Heart left ventricle (tissue), 13 donors: ENCODE measurements around the gene TP53AIP1.

Experiments used
- CTCF ChIP-seq, 12 donors: fragments of 200-600 bp; sonication (generic) in 4 of 12; IDR thresholded peaks; one replicate each; pipeline versions ENCODE4 v1.5.0 to v1.8.0; 2018 to 2022; ENCODE audit warnings: antibody characterized with exemption in 12 of 12, mild to moderate bottlenecking in 5 of 12
- POLR2A ChIP-seq, 2 donors: fragments of 450-650 bp; IDR thresholded peaks; one replicate each; pipeline ENCODE4 v1.6.1; 2017; ENCODE audit warnings: antibody characterized with exemption in 2 of 2, mild to moderate bottlenecking in 2 of 2, moderate library complexity in 2 of 2
- donor health status: ischemic (EF 13 %, LVEDD 7.1; RV severe dilation, severe dysfunction).
- donor health status: DM: no; HTN: yes; CAD: no.
- donor health status: DM: no; HTN: no; CAD: no.
- donor health status: ischemic (EF 25% LVEDD 6.9; RV normal size, moderate dysfunction).
- donor health status: ischemic (EF 25% LVEDD 5.7; RV mildly dilated, moderate dysfunction).
- donor health status: ischemic (EF 35%, LVEDD 5.7; RV mildly dilated, moderate dysfunction).
- donor health status: nonischemic (EF 11% LVEDD 7.7; RV severe dilation, severe dysfunction).
- donor health status: DM: yes; HTN: yes; CAD: no.
- donor health status: PGD.
- donor health status: ischemic (EF 29% LVEDD 5.4; RV normal size, mild dysfunction).
- donor health status: nonischemic (EF 23%, LVEDD 6.1; RV moderate dilation, normal function).

- TF ChIP-seq POLR2A (IDR thresholded peaks at IDR 0.05) (no peak), CTCF (IDR thresholded peaks at IDR 0.05) (no peak)
Observed at GRCh38 chr11:128933481-128934178, 9.0 kb downstream of the TP53AIP1 start.
